Kidney tubule cell (primary cell): ENCODE measurements around the gene TUBD1.
"Not testable (repeated sequence)": the region's sequence is repeated elsewhere in the genome, so short reads cannot be mapped to it uniquely, and the experiment has no call there.

Source experiments
- DNase-seq: peaks from one replicate; pipeline ENCODE4 v3.0.0-alpha.2; 2018; ENCODE audit warnings: low spot score

TUBD1 gene

GRCh38 chr17:59844884-59845594 lies 47.7 kb downstream of the TUBD1 start:
- DNase-seq: peak; percentile 93

- peak; percentile 99 for DNase-seq
These were observed 49.7 kb downstream of the TUBD1 start for GRCh38 chr17:59842901-59843652.

- DNase-seq: not testable (repeated sequence)
These were observed 50.9 kb downstream of the TUBD1 start for GRCh38 chr17:59841882-59842263.

GRCh38 chr17:59841091-59841881 lies 51.5 kb downstream of the TUBD1 start:
- DNase-seq: peak; percentile 66

GRCh38 chr17:59840329-59841090 lies 52.2 kb downstream of the TUBD1 start:
- peak; percentile 63 for DNase-seq

- peak; percentile 67 for DNase-seq
These were observed 53.0 kb downstream of the TUBD1 start for GRCh38 chr17:59839651-59840328.

GRCh38 chr17:59838052-59838916 lies 54.5 kb downstream of the TUBD1 start:
- peak; percentile 61 for DNase-seq

GRCh38 chr17:59837308-59838051 lies 55.3 kb downstream of the TUBD1 start:
- DNase-seq: peak; percentile 100

GRCh38 chr17:59832883-59833379 lies 59.8 kb downstream of the TUBD1 start:
- DNase-seq: peak; percentile 67

GRCh38 chr17:59830846-59831486 lies 61.8 kb downstream of the TUBD1 start:
- DNase-seq: no peak

GRCh38 chr17:59830007-59830630 lies 62.6 kb downstream of the TUBD1 start:
- peak; percentile 79 for DNase-seq

GRCh38 chr17:59829217-59830006 lies 63.3 kb downstream of the TUBD1 start:
- DNase-seq: peak; percentile 100

- DNase-seq: not testable (repeated sequence)
These were observed 63.9 kb downstream of the TUBD1 start for GRCh38 chr17:59828819-59829216.

GRCh38 chr17:59828478-59828760 lies 64.3 kb downstream of the TUBD1 start:
- no peak for DNase-seq

GRCh38 chr17:59827721-59828477 lies 64.8 kb downstream of the TUBD1 start:
- DNase-seq: peak; percentile 87

GRCh38 chr17:59826706-59827453 lies 65.9 kb downstream of the TUBD1 start:
- no peak for DNase-seq
